NCI-H526 (cell line): Measurements from ENCODE around the gene ZNF292.
"Not testable (repeated sequence)": the region's sequence is repeated elsewhere in the genome, so short reads cannot be mapped to it uniquely, and the experiment has no call there.

Experiments
- DNase-seq, 2 experiments: peaks; one replicate each; lab custom pipeline; 2025; lab: John Stamatoyannopoulos, UW

Gene ZNF292

GRCh38 chr6:87164004-87164403 is 8.6 kb downstream of the ZNF292 start:
- DNase-seq, result no peak

GRCh38 chr6:87164506-87164905 is 9.1 kb downstream of the ZNF292 start:
- DNase-seq, result no peak

GRCh38 chr6:87165185-87165584 is 9.8 kb downstream of the ZNF292 start:
- DNase-seq, result no peak

GRCh38 chr6:87171938-87172633 is 16.7 kb downstream of the ZNF292 start:
- peak in 1 of 2 experiments; percentile 5 for DNase-seq

- no peak for DNase-seq
Measured at GRCh38 chr6:87174078-87174579, 18.8 kb downstream of the ZNF292 start.

GRCh38 chr6:87176493-87176892 is 21.1 kb downstream of the ZNF292 start:
- no peak for DNase-seq

GRCh38 chr6:87180105-87180728 is 24.9 kb downstream of the ZNF292 start:
- DNase-seq, result no peak

GRCh38 chr6:87181903-87182302 is 26.5 kb downstream of the ZNF292 start:
- DNase-seq, result no peak

GRCh38 chr6:87182321-87182720 is 27.0 kb downstream of the ZNF292 start:
- no peak for DNase-seq

- DNase-seq, result no peak
Measured at GRCh38 chr6:87182940-87183339, 27.6 kb downstream of the ZNF292 start.

- DNase-seq, result no peak
Measured at GRCh38 chr6:87183687-87184086, 28.3 kb downstream of the ZNF292 start.

- DNase-seq, result no peak
Measured at GRCh38 chr6:87184762-87185250, 29.4 kb downstream of the ZNF292 start.

- DNase-seq, result no peak
Measured at GRCh38 chr6:87196275-87196842, 41.0 kb downstream of the ZNF292 start.

GRCh38 chr6:87197547-87197946 is 42.2 kb downstream of the ZNF292 start:
- no peak for DNase-seq

GRCh38 chr6:87198022-87198810 is 42.9 kb downstream of the ZNF292 start:
- DNase-seq, result not testable (repeated sequence)

GRCh38 chr6:87199787-87200186 is 44.4 kb downstream of the ZNF292 start:
- no peak for DNase-seq

- DNase-seq, result no peak
Measured at GRCh38 chr6:87200469-87201175, 45.3 kb downstream of the ZNF292 start.

- DNase-seq, result no peak
Measured at GRCh38 chr6:87203448-87204023, 48.2 kb downstream of the ZNF292 start.

GRCh38 chr6:87209812-87210211 is 54.4 kb downstream of the ZNF292 start:
- DNase-seq, result no peak

GRCh38 chr6:87210979-87211378 is 55.6 kb downstream of the ZNF292 start:
- DNase-seq, result no peak

- no peak for DNase-seq
Measured at GRCh38 chr6:87212596-87212995, 57.2 kb downstream of the ZNF292 start.
